HL-60 (cell line): ENCODE data around the gene MYMX.

Source experiments
- DNase-seq, 2 experiments: peaks; one replicate each; pipeline ENCODE4 v3.0.0-alpha.2; 2010 to 2020; ENCODE audit warnings: low read depth in 1 of 2, low spot score in 1 of 2
- H3K27ac ChIP-seq: fragments of 250-450 bp; sonication (Bioruptor Pico); replicated peaks from 2 replicates; pipeline ENCODE4 v1.5.1; 2020; ENCODE audit warnings: mild to moderate bottlenecking, moderate library complexity
- H3K27me3 ChIP-seq: fragments of 250-450 bp; sonication (Bioruptor Pico); 2 replicates; pipeline ENCODE4 v1.5.1; 2021; ENCODE audit warnings: mild to moderate bottlenecking, moderate library complexity; ENCODE audit not compliant: insufficient read depth, poor library complexity, severe bottlenecking
- H3K4me3 ChIP-seq: replicated peaks from 2 replicates; pipeline ENCODE4 v1.5.1; 2011; ENCODE audit warnings: mild to moderate bottlenecking, control low read depth, low read length; ENCODE audit not compliant: insufficient read depth
- CTCF ChIP-seq: IDR thresholded peaks from one replicate; pipeline ENCODE4 v1.5.1; 2011; ENCODE audit warnings: low read length, control low read depth, inconsistent platforms; ENCODE audit not compliant: insufficient read depth
- GABPA ChIP-seq: IDR thresholded peaks from 2 replicates; pipeline ENCODE4 v1.6.1; 2012; ENCODE audit warnings: low read depth
- POLR2AphosphoS5 ChIP-seq: IDR thresholded peaks from 2 replicates; pipeline ENCODE4 v1.6.1; 2012; ENCODE audit warnings: low read depth
- REST ChIP-seq: IDR thresholded peaks from 2 replicates; pipeline ENCODE4 v1.6.1; 2012; ENCODE audit warnings: low read depth; ENCODE audit not compliant: insufficient replicate concordance
- SPI1 ChIP-seq: IDR thresholded peaks from 2 replicates; pipeline ENCODE4 v1.6.1; 2012; ENCODE audit warnings: low read depth, mild to moderate bottlenecking, borderline replicate concordance

MYMX gene

GRCh38 chr6:44250067-44250717 lies 33.5 kb downstream of the MYMX start:
- Histone ChIP-seq H3K4me3 (no peak overlapping the region), H3K27me3 (no peaks in the 10 kb centered on the region), H3K27ac (no peak overlapping the region)
- no peak for DNase-seq
- TF ChIP-seq SPI1 (no peak), REST (no peak), GABPA (no peak), CTCF (no peak), POLR2AphosphoS5 (no peak)

GRCh38 chr6:44250718-44251123 lies 34.0 kb downstream of the MYMX start:
- no peak overlapping the region for H3K4me3 ChIP-seq
- no peak for DNase-seq
- TF ChIP-seq CTCF (no peak), GABPA (no peak), POLR2AphosphoS5 (no peak; the same call in 1 of the 2 replicates), SPI1 (no peak), REST (no peak)

GRCh38 chr6:44251576-44252524 lies 35.1 kb downstream of the MYMX start:
- Histone ChIP-seq H3K4me3 (no peak overlapping the region), H3K27me3 (no peaks in the 10 kb centered on the region), H3K27ac (no peak overlapping the region)
- no peak for TF ChIP-seq REST
- TF ChIP-seq GABPA: no peak
- TF ChIP-seq CTCF: no peak
- TF ChIP-seq POLR2AphosphoS5: no peak
- TF ChIP-seq SPI1: no peak
- no peak for DNase-seq

More at GRCh38 chr6:44250718-44251123, 34.0 kb downstream of the MYMX start:
- Histone ChIP-seq H3K27ac (no peak overlapping the region), H3K27me3 (no peaks in the 10 kb centered on the region)
